IPS-NIHi7 (cell line): ENCODE measurements around the gene LAMTOR3.

Source experiments
- DNase-seq: peaks from one replicate; pipeline ENCODE4 v3.0.0; 2012; ENCODE audit warnings: mixed read lengths; ENCODE audit errors: extremely low spot score

Gene LAMTOR3, protein sequence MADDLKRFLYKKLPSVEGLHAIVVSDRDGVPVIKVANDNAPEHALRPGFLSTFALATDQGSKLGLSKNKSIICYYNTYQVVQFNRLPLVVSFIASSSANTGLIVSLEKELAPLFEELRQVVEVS

DNA sequence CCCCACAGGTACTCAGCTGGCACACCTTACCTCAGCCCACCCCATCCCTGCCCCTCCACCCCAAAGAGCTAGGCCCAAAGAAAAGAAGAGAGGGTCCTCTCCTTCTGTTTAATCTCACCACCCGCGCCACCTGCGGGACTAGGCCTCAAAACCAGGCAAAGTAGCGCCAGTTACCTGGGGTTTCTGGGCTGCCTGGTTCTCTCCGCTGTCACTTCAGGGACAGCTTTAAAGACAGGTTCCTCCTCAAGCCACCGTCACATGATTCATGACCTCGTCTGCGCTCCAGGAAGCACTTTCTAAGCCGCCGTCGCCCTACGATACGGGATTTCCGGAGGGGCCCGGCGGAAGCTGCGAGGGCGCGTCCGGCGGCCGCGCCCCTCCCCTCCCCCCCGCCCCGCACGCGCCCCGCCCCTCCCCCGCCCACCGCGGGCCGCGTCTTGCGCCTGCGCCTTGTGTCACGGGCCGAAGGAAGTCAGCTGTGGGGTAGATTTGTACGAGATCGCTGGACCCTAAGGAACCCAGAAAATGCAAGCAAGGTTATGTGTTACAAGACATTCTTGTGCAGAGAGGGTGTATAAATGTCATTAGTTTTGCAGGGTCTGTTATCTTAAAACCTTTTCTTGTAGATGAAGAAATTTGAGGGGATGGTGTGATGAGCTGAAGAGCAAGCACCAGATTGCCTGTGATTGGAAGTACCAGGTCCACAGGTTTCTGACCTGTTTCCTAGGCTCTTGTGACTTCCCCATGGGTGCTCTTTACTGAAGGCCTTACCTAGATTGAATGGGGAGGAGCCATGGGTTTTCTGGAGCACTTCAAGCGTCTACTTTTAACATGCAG lies at the start of gene LAMTOR3:
LAMTOR3 (minus strand) TSS at position 267 of the 837 bp plus-strand sequence. CDS start 464 bp downstream, outside the sequence.
- peak; percentile 94 for DNase-seq

- DNase-seq: no peak
These were observed 44.1 kb upstream of the LAMTOR3 start for GRCh38 chr4:99938243-99938753.

GRCh38 chr4:99934891-99935290 lies 40.7 kb upstream of the LAMTOR3 start:
- no peak for DNase-seq

DNA sequence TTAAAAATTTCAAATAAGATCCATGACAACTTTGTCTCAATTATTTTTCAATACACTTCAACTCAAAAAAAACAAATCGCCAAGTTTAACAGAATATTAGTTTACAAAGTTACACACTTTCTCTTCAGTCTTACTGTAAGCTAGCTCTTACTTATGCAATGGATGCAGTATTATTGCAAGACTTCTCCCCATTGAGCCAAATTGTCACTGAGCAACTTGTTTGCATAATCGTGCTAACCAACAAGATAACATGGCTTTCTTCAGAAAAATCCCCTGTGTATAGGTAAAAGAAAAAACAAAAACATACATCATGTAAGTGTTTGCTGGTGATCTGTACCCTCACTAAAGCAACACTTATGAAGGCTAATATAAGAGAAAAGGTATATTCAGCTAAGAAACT lies 33.3 kb upstream of the LAMTOR3 start:
- no peak for DNase-seq

DNA sequence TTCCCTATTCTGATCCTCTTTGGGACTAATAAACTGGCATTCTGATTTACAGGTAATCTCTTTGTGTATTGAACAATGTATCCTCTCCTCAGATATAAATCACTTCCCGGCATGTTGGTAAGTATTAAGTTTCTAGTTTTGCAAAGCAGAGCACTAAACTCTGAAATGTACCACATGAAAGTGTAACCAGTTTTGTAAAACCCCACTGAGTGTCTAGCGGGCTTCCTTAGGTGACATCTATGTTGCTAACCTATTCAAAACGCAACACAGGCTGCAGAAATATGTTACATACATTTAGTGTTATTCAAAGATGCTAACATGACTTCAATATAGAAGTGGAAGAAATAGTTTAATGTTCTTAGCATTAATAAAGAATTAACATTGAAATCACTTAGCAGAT lies 26.9 kb upstream of the LAMTOR3 start:
- DNase-seq: no peak

- no peak for DNase-seq
These were observed 24.4 kb upstream of the LAMTOR3 start for GRCh38 chr4:99918656-99919055.

GRCh38 chr4:99917575-99917974 lies 23.3 kb upstream of the LAMTOR3 start:
- DNase-seq: no peak

DNA sequence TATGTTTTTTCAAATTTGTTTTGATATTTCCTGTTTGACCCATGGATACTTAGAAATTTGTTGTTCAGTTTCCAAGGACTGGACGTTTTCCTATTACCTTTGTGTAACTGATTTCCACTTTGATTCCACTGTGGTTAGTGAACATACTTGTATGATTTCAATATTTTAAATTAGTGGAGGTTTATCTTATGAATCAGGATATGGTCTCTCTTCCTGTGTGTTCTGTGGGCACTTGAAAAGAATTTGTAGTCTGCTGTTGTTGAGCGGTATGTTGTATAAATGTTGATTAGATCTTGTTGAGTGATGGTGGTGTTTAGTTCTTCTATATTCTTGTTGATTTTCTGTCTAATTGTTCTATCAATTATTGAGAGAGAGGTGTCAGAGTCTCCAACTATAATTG lies 21.2 kb upstream of the LAMTOR3 start:
- DNase-seq: no peak

DNA sequence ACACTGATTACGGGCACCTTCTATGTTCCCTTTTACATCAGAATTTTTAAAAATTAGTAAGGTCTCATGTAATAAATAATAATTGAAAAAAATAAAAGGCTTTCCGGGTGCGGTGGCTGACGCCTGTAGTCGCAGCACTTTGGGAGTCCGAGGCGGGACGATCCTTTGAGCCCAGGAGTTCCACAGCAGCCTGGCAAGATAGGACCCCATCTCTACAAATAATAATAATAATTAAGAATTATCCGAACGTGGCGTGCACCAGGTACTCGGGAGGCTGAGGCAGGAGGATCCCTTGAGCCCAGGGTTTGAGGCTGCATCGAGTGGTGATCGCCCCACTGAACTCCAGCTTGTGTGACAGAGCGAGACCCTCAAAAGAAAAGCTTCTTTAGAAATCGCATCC lies 771 bp upstream of the LAMTOR3 start:
- no peak for DNase-seq

DNA sequence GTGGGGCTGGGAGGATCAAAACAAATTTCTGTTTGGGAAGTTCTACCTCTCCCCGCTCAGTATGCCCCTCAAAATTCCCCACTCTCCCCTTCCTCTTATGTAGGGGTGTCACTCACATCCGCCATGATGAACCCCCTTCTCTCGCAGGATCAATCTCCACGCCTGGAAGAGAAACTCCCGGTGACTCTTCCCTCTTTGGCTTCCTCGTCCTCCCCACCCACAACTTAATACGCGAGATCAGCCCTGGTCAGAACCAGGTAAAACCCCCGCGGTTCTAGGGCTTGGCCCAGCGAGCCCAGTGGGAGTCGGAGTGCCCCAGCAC lies 427 bp downstream of the LAMTOR3 start:
- DNase-seq: no peak

GRCh38 chr4:99893029-99893428 lies 1.2 kb downstream of the LAMTOR3 start:
- no peak for DNase-seq

DNA sequence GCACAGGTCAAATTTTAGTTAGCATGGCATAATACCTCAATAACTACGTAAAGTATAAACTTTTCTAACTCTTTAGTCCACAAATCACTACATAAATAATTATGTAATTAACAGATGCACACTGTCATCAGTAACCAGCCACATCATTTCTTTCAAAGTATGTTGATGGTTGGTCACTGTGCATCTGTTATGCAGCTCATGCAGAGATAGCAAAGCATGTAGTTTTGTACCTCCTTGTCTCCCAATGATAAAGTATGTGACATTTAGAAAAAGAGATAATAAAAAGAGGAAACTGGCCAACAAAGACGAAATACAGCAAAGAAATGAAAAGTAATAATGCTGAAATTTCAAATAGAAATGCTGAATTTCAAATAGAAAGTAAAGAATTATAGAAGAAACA lies 2.9 kb downstream of the LAMTOR3 start:
- DNase-seq: no peak

DNA sequence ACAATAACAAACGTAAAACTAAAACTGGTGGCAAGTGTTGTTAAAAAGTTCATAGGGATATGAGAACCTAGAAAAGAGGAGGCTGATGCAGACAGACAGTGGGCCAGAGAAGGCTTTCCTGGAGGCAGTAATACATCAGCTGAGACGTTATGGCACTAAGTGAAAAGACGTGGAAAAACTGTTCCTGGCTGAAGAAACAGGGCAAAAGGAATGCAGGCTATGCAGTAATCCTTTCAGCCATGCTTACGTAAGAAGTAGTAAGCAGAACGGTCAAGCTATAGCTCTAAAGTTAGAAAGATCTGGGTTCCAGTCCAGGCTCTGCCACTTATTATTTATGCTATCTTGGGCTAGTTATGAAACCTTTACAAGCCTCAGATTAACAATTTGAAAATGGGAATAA lies 6.4 kb downstream of the LAMTOR3 start:
- peak; percentile 6 for DNase-seq

- no peak for DNase-seq
These were observed 8.1 kb downstream of the LAMTOR3 start for GRCh38 chr4:99886146-99886545.

GRCh38 chr4:99885687-99886086 lies 8.5 kb downstream of the LAMTOR3 start:
- no peak for DNase-seq

DNA sequence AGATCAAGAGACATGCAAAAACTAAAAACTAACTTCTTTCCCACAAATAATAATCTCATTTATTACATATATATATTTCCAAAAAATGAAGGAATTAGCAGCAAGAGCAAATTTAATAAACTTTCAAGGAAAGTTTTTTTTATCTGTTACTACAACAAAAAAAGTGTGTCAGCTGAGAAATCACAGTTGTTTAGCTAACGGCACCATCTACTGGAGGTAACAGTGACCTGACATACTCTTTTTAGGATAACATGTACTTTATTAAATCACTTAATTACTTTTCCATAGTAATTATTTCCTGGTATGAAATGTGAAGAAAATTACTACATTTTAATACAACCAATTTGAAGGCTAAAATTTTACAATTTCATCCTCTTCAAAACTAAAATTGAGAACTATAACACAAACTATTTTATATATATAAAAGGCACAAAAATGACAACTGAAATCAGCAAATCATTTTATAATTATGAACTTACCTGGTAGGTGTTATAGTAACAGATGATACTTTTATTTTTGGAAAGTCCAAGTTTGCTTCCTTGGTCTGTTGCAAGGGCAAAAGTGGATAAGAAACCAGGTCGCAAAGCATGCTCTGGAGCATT lies 9.1 kb downstream of the LAMTOR3 start:
- peak; percentile 19 for DNase-seq

DNA sequence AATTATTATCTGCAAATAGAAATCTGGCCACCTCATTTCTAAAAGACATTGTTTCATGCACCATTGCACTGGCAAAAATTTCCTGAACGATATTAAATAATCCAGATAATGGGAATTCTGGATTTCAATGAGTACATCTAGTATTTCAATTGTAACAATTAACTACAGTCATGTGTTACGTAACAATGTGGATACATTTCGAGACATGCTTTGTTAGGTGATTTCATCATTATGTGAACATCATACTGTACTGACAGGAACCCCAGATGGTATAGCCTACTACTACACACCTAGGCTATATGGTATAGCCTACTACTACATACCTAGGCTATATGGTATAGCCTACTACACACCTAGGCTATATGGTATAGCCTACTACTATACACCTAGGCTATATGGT lies 14.8 kb downstream of the LAMTOR3 start:
- DNase-seq: no peak

DNA sequence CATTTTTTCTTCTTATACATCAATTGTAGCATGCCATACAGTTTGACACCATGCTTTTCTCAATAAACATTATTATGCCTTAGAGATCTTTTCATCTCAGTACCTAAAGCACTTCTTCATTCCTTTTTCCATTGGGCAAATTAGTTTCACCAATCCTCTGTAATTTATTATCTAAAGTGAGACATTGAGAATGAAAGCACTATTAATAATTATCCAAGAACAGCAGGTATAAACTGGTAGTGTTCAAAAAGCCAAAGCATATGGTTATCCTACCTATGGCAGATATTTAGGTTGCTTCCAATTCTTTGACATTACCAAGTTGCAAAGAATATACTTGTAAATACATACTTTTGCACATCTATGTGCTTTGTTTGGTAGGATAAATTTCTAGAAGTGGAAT lies 15.6 kb downstream of the LAMTOR3 start:
- DNase-seq: no peak

DNA sequence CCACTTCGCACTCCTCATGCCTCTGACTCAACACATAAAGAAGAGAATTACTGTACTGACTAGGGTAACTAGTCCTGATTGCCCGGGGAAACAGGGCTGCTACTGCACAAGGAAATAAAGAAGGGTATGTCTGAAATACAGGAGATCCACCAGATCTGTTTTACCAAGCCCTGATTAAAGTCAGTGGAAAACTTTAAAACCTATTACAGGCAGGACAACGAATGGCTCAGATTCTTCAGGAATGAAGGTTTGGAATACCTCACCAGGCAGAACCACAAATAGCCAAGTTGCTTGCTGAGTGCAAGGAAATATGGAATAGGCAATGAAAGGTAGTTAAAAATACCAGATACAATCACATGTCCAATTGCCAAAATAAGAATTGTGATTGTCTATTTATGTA lies 17.3 kb downstream of the LAMTOR3 start:
- DNase-seq: no peak

DNA sequence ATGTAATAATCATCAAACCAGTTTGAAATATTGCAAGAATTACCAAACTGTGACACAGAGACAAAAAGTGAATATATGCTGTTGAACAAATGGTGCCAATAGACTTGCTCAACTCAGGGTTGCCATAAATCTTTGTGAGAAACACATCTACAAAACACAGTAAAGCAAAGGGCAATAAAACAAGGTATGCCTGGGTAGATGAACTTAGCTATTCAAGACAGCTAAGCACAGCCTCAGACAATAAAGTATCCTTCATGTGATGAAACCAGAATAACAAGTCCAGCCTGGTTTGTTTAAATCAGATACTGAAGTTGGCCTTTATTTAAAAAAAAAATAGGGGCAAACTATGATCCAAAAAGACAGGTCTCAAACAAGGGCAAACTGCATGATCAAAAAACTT lies 19.2 kb downstream of the LAMTOR3 start:
- no peak for DNase-seq

GRCh38 chr4:99872570-99872969 lies 21.7 kb downstream of the LAMTOR3 start:
- no peak for DNase-seq

DNA sequence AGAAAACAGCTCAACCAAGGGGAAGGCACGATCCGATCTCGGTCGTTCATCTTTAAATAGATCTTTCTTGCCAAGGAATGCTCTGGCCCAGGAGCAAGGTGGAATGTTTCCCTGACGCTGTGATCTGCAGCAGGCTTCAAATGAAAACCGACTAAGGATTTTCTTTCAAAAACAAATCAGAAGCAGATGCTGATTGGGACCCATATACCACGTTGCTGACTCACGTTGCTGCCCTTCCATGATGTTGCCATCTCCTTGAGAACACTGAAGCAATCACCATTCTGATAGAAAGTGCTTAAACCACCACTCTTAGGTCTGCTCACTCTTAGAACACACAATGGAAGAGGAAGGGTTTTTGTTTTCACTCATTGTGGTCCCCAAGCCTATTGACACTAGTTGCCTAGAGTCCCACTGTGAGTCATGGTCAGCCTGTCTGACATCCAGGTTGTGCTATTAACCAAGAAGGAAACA lies 26.1 kb downstream of the LAMTOR3 start:
- peak; percentile 29 for DNase-seq

- no peak for DNase-seq
These were observed 30.4 kb downstream of the LAMTOR3 start for GRCh38 chr4:99863804-99864203.
